Astrocyte (in vitro differentiated cells and primary cell): Measurements from ENCODE around the gene YJEFN3. TPM values are rescaled to one million over a fixed set of nuclear protein-coding genes. Genes with fewer than 3 reads are reported as not detected.

ENCODE experiments used
- DNase-seq: peaks from one replicate; pipeline ENCODE4 v3.0.0-alpha.2; 2010; ENCODE audit warnings: low read depth
- FAIRE-seq: peaks from 2 replicates; lab custom pipeline; 2011; peaks lifted over from hg19 to GRCh38; lab: Jason Lieb, UNC
- H2AFZ ChIP-seq: 2 replicates; pipeline ENCODE4 v1.6.0; 2012; ENCODE audit warnings: low read depth, low read length, inconsistent platforms
- H3K27ac ChIP-seq: 2 replicates; pipeline ENCODE4 v1.5.1; 2011; ENCODE audit warnings: low read depth, low read length, inconsistent platforms
- H3K27me3 ChIP-seq: 2 replicates; pipeline ENCODE4 v1.6.0; 2011; ENCODE audit warnings: low read length, inconsistent platforms; ENCODE audit not compliant: insufficient read depth
- H3K36me3 ChIP-seq: 2 replicates; pipeline ENCODE4 v1.5.1; 2011; ENCODE audit warnings: low read length, inconsistent platforms; ENCODE audit not compliant: insufficient read depth
- H3K4me1 ChIP-seq: 2 replicates; pipeline ENCODE4 v1.5.1; 2011; ENCODE audit warnings: low read length, inconsistent platforms; ENCODE audit not compliant: insufficient read depth
- H3K4me2 ChIP-seq: 2 replicates; pipeline ENCODE4 v1.6.0; 2012; ENCODE audit warnings: low read length, inconsistent platforms
- H3K4me3 ChIP-seq: 2 replicates; pipeline ENCODE4 v1.5.1; 2011; ENCODE audit warnings: low read depth, mild to moderate bottlenecking, low read length, inconsistent platforms; ENCODE audit not compliant: insufficient read depth
- H3K79me2 ChIP-seq: 2 replicates; pipeline ENCODE4 v1.6.0; 2012; ENCODE audit warnings: mild to moderate bottlenecking, low read length, inconsistent platforms; ENCODE audit not compliant: insufficient read depth
- H3K9ac ChIP-seq: 2 replicates; pipeline ENCODE4 v1.6.0; 2012; ENCODE audit warnings: mild to moderate bottlenecking, low read length, inconsistent platforms
- H3K9me3 ChIP-seq: 2 replicates; pipeline ENCODE4 v1.5.1; 2012; ENCODE audit warnings: low read depth, mild to moderate bottlenecking, low read length, inconsistent platforms; ENCODE audit not compliant: insufficient read depth
- H4K20me1 ChIP-seq: 2 replicates; pipeline ENCODE4 v1.6.0; 2012; ENCODE audit warnings: low read length, inconsistent platforms; ENCODE audit not compliant: insufficient read depth
- H3K27ac Mint-ChIP-seq: one replicate; pipeline ENCODE4 v1.8.0; 2021; ENCODE audit warnings: mild to moderate bottlenecking, mixed read lengths; ENCODE audit not compliant: unreplicated experiment
- H3K27me3 Mint-ChIP-seq: one replicate; pipeline ENCODE4 v1.8.0; 2021; ENCODE audit warnings: low read depth, mixed read lengths; ENCODE audit not compliant: unreplicated experiment
- H3K36me3 Mint-ChIP-seq: one replicate; pipeline ENCODE4 v1.8.0; 2021; ENCODE audit warnings: low read depth, mixed read lengths; ENCODE audit not compliant: unreplicated experiment
- H3K4me1 Mint-ChIP-seq: one replicate; pipeline ENCODE4 v1.8.0; 2021; ENCODE audit warnings: low read depth, mixed read lengths; ENCODE audit not compliant: unreplicated experiment
- H3K4me3 Mint-ChIP-seq: one replicate; pipeline ENCODE4 v1.8.0; 2021; ENCODE audit warnings: mild to moderate bottlenecking, moderate library complexity, mixed read lengths; ENCODE audit not compliant: unreplicated experiment
- H3K9me3 Mint-ChIP-seq: one replicate; pipeline ENCODE4 v1.8.0; 2021; ENCODE audit warnings: mild to moderate bottlenecking, mixed read lengths; ENCODE audit not compliant: unreplicated experiment
- EZH2 ChIP-seq: IDR thresholded peaks from 2 replicates; pipeline ENCODE4 v1.6.1; 2012; ENCODE audit warnings: mild to moderate bottlenecking, low read length, inconsistent platforms; ENCODE audit not compliant: insufficient read depth
- total RNA-seq: library from RNA; stranded (reverse); gene quantifications from 2 replicates; pipeline ENCODE4 v1.2.1, GENCODE V29; 2021
- TF ChIP-seq, protein P1 (sequence below): IDR thresholded peaks from 2 replicates; pipeline ENCODE4 v1.5.1; 2011; ENCODE audit warnings: low read depth, mild to moderate bottlenecking, inconsistent platforms, low read length, moderate library complexity; ENCODE audit not compliant: insufficient read depth

YJEFN3 gene
- total RNA-seq, 1 donor from 2014 or later = 9.8 TPM

- H4K20me1 ChIP-seq = peaks cover 74% of the 10 kb centered on the region
- H3K79me2 ChIP-seq = peaks cover 26% of the 10 kb centered on the region
- no peaks in the 10 kb centered on the region for H3K4me1 ChIP-seq
- H3K9me3 ChIP-seq = no peaks in the 10 kb centered on the region
- H3K36me3 Mint-ChIP-seq = peaks cover 7% of the 10 kb centered on the region
- peaks cover 16% of the 10 kb centered on the region for H3K4me1 Mint-ChIP-seq
- H3K9ac ChIP-seq = no peak overlapping the region
- no peak overlapping the region for H2AFZ ChIP-seq
- H3K27ac ChIP-seq = no peak overlapping the region
- no peak for DNase-seq
- H3K4me2 ChIP-seq = no peak overlapping the region
- H3K4me3 Mint-ChIP-seq = no peak overlapping the region
- TF ChIP-seq, protein P1, sequence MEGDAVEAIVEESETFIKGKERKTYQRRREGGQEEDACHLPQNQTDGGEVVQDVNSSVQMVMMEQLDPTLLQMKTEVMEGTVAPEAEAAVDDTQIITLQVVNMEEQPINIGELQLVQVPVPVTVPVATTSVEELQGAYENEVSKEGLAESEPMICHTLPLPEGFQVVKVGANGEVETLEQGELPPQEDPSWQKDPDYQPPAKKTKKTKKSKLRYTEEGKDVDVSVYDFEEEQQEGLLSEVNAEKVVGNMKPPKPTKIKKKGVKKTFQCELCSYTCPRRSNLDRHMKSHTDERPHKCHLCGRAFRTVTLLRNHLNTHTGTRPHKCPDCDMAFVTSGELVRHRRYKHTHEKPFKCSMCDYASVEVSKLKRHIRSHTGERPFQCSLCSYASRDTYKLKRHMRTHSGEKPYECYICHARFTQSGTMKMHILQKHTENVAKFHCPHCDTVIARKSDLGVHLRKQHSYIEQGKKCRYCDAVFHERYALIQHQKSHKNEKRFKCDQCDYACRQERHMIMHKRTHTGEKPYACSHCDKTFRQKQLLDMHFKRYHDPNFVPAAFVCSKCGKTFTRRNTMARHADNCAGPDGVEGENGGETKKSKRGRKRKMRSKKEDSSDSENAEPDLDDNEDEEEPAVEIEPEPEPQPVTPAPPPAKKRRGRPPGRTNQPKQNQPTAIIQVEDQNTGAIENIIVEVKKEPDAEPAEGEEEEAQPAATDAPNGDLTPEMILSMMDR = no peak
- TF ChIP-seq EZH2 = no peak
- H3K27me3 Mint-ChIP-seq = no peaks in the 10 kb centered on the region
- no peak for FAIRE-seq
- no peak overlapping the region for H3K27ac Mint-ChIP-seq
- no peaks in the 10 kb centered on the region for H3K9me3 Mint-ChIP-seq
- H3K4me3 ChIP-seq = no peak overlapping the region
- no peaks in the 10 kb centered on the region for H3K27me3 ChIP-seq
- peaks cover 3% of the 10 kb centered on the region for H3K36me3 ChIP-seq
Observed at GRCh38 chr19:19527674-19528625, 761 bp upstream of the YJEFN3 start.

- Histone ChIP-seq H3K27me3 (no peaks in the 10 kb centered on the region), H3K36me3 (peaks cover 3% of the 10 kb centered on the region), H3K9ac (no peak overlapping the region), H2AFZ (no peak overlapping the region), H3K9me3 (no peaks in the 10 kb centered on the region), H3K27ac (no peak overlapping the region), H3K4me3 (no peak overlapping the region), H3K4me2 (no peak overlapping the region), H4K20me1 (peaks cover 63% of the 10 kb centered on the region), H3K79me2 (peaks cover 7% of the 10 kb centered on the region), H3K4me1 (no peaks in the 10 kb centered on the region)
- TF ChIP-seq, protein P1 = no peak
- TF ChIP-seq EZH2 = no peak
- FAIRE-seq (no peak), DNase-seq (no peak)
- peaks cover 5% of the 10 kb centered on the region for H3K27me3 Mint-ChIP-seq
- peaks cover 22% of the 10 kb centered on the region for H3K4me1 Mint-ChIP-seq
- H3K4me3 Mint-ChIP-seq = no peak overlapping the region
- H3K9me3 Mint-ChIP-seq = no peaks in the 10 kb centered on the region
- peaks cover 10% of the 10 kb centered on the region for H3K36me3 Mint-ChIP-seq
- no peak overlapping the region for H3K27ac Mint-ChIP-seq
Observed at GRCh38 chr19:19529783-19530422, 1.2 kb downstream of the YJEFN3 start.
